CD4-positive, alpha-beta T cell treated with Interleukin-21 for 1 hour (primary cell): Measurements from ENCODE around the gene PLCB1.
"Not testable (repeated sequence)": the region's sequence is repeated elsewhere in the genome, so short reads cannot be mapped to it uniquely, and the experiment has no call there.

Source experiments
- DNase-seq: peaks from one replicate; pipeline ENCODE4 v3.0.0-alpha.2; 2020

Gene PLCB1

DNA sequence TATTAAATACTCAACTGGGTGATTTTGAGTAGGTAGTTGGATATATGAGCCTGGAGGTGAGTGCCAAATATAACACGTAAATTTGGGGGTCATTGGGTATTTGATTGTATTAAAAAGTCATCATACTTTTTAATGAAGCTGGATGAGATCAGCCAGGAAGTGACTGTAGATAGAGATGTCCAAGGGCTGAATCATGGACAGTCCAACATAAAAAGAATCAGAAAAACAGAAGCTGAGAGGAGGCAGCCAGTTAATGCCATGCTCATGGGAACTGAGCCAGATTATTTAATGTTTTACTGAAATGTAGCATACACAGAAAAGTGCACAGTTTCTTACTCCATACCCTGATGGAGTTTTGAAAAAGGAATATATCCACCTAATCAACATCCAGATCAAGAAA is 501.3 kb downstream of the PLCB1 start:
- no peak for DNase-seq

DNA sequence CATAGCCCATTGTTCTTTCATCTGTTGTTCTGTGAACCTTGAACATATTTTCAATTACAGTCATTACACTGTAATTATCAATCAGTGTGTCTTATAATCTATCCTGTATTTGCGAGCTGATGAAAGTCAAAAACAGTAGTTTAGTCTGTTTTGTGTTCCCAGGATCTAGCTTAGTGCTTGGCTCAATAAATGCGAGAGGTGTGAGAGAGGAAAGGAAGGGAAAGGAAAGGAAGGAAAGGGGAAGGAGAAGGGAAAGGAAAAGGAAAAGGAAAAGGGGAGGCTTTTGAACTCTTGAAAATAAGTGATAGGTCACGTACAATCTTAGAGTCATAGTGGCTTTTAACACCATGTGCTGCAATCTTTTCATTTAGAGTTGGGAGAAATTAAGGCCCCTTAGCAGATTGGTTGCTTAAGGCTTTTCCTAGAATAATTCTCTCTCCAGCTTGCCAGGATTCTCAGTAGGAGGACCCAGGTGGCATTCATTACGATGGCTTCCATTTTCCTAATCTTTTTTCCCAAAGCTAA is 503.0 kb downstream of the PLCB1 start:
- DNase-seq: no peak

DNA sequence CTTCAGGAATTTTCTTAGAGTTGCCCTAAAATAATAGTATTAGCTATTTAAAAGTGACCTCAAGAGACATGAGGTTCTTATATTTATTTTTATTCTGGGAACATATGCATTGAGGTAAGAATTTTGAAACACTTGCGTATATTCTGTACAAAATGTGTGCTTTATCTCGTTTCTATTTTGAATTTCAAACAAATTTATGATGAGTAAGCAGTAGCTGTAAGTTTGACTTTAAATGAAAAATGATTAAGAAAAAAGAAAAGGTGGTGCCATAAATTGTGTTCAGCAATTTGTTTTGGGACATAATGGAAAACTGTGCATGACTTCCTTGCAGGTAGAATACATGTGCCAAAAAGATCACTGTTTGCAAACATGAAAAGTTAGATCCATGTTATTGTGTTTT is 503.8 kb downstream of the PLCB1 start:
- DNase-seq: no peak

DNA sequence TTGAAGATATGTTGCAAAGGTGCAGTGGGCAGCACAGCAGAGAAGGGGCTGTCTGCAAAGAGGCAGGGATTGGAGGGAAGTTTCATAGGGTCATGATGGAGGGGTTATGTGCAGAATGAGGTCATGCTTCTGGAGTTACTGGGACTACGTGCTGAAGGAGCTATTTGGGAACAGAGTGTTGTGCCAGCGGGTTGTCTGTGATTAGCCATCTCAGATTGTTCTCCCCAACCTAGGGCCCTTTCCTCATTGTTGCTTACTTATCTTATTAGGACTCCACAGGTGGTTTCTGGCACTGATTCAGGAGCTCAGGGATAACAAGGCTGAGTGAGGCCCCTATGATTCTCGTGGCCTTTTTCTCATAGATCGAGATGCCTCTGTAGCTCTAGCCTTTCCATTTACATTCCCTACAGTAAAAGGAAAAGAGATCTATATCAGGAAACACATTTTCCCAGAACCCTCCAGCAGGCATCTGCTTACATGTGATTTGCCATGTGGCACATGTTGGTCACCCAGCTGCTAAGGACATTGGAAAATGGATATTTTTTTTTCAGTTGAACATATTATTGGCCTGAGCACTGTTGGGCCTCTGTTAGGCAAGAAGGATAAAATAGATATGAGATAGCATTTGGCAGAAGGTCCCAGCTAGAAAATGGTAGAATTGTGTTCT is 507.2 kb downstream of the PLCB1 start:
- DNase-seq: no peak

DNA sequence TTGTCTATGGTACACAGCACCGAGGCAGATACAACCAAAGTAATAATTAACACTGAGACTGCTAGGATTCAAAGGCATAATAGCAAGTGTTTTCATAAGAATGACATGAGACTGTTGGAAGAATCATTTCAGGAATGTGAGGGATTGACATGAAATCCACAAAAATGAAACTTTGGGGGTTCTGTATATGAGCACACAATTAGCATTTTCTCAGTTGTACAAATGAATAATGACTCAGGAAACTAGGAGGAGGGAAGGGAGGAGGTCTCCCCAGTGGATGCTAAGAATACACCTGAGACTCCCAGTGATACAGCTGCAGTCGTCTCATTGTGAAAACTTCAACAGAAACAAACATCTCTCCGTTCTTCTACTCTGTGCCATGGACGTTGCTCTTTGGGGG is 508.4 kb downstream of the PLCB1 start:
- no peak for DNase-seq

DNA sequence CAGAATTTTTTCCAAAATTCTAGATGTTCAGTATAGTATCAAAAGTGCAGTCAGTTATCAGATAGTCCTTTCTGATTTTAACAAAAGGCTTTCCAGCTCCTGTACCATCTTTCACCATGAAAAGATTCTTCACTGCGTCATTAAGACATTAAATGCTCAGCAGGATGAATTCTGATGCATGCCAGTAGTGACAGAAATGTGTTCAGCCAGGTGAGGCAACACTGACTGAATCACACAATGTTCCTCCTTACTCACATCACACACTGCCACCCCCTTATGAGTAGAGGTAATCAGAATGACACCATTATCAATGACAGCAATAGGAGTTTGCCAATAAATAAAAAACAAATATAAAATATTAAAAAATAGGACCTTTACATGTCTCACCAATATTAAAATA is 510.2 kb downstream of the PLCB1 start:
- no peak for DNase-seq

DNA sequence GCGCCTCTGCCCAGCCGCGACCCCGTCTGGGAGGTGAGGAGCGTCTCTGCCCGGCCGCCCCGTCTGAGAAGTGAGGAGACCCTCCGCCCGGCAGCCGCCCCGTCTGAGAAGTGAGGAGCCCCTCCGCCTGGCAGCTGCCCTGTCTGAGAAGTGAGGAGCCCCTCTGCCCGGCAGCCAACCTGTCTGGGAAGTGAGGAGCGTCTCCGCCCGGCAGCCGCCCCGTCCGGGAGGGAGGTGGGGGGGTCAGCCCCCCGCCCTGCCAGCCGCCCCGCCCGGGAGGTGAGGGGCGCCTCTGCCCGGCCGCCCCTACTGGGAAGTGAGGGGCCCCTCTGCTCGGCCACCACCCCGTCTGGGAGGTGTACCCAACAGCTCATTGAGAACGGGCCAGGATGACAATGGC is 512.4 kb downstream of the PLCB1 start:
- DNase-seq: not testable (repeated sequence)

DNA sequence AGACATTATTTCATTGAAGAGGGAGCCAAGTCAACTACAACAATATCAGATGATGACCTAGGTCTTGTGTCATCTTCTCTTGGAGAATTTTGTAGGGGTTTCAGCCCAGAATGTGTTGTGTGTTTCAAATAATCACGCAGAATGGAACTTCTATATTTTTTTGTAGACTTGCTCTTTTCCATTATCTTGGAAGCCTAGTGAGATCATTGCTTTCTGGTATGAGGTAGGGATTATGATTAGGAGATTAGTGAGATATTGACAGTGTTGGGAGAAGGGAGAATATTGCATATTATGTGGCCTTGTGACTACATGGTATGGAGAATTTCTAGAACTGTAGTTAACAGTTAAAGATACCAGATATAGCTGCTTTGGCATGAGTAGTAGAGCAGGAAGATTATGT is 513.3 kb downstream of the PLCB1 start:
- no peak for DNase-seq

DNA sequence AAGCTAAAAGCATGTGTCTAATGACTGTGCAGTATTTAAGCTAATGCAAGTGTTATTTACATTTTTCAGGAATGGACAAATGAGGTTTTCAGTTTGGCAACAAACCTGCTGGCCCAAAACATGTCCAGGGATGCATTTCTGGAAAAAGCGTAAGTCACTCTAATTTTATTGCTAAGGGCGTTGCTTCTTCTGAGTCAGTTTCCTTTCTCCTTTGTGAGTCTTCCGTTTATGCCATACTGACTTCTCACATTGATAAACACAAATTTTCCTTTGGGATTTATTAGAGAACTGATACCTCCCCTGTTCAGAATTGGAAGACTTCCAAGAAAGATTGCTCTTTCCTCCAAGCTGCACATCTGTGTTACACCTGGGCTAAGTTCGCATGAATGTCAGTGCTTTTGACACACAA is 514.0 kb downstream of the PLCB1 start:
- no peak for DNase-seq

DNA sequence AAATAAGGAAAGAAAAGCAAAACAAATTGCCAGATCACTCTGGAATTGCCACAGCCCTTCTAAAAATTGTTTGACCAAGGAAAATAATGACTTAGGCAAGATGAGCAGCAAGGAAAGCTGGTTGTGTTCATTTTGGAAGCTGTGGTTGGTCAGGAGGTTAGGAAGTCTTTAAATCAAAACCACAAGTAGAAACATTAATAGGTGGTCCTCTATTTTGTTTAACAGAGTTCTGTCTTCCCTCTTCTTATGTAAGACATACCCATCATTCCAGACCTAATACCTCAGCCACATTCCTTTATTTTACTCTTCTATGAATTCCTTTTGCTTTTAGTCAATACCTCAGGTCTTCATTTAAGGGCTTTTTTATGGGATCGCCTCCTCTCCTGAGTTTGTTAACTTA is 514.6 kb downstream of the PLCB1 start:
- no peak for DNase-seq

DNA sequence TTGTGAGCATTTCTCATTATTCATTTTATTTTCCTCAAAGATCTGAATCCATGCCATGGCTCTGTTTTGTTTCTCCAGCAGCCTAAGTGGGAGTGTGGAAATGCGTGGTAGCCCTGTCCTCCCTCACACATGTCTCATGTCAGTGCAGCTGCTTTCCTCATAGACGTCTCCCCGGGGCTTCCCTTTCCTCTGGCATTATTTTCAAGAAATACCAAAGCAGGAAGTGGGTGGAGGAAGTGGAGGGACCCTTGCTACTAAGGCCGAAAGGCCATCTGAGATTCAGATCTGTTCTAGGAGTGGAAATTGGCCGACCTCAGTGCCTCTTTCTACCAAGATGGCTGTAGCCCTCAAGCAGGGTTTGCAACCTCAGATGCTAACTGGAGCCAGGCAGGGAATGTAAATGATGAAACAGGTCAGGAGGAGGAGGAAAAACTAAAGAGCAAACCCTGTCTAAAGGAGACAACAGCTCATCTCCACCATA is 515.9 kb downstream of the PLCB1 start:
- no peak for DNase-seq

DNA sequence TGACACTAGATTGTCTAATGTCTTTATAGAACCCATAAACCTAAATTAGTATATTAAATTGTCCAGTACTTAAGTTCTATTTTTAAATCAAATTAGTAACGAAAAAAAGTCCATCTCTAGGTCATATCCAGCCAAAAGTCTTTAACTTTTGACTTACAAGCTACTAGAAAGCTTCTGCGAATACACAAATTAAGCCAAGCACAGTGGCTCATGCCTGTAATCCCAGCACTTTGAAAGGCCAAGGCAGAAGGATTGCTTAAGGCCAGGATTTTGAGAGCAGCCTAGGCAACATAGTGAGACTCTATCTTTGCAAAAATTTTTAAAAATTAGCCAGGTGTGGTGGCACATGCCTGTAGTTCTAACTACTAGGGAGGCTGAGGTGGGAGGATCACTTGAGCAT is 516.4 kb downstream of the PLCB1 start:
- no peak for DNase-seq

DNA sequence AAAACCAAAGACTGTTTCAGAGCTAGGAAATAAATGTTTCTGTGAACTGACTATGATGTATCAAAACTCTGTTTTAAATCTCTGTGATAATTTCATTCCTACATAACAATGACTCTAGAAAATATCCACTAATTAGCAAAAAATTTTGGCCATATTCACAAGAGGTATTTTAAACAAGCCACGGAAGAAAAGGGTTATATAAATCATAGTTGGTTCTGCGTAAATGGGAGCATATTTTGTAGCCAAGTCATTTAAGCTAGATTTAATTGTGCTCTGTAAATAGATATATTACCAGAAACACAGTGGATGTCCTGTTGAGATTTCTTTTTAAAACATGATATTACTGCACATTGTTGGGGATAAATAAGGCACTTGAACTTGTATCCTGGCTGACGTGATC is 520.3 kb downstream of the PLCB1 start:
- no peak for DNase-seq

DNA sequence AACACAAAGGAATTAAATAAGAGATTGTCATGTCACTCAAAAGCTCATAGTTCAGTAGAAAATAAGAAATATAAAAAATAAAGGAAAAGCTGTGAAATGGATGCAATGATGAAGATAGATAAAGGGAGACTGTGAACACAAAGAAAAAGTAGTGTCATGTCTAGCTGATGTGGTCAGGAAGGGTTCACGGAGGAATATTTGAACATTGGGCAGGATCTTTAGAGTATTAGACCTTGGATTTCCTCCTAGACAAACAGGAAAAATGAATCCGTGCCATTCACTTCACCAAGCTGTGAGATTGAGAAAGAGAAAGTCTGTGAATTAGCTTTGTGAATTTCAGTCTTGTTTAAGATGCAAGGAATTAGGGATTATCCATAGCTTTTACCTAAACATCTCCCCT is 522.4 kb downstream of the PLCB1 start:
- no peak for DNase-seq

DNA sequence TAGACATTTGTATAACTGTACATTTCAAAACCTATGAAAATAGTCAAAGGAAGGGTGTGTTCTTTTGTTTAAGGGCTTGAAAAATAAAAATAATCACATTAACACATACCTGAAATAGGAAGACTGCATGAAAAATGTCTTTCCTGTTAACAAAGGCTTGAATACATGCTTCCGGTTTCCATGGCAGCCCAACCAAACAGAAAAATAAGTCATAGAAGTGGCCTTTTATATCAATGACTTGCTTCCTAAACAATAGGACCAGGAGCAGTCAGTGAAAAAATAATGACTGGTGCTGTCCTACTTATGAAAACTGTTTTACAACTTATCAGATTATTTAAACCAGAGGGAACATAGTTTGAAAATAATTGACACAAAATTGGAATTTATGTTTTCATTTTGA is 524.3 kb downstream of the PLCB1 start:
- no peak for DNase-seq

DNA sequence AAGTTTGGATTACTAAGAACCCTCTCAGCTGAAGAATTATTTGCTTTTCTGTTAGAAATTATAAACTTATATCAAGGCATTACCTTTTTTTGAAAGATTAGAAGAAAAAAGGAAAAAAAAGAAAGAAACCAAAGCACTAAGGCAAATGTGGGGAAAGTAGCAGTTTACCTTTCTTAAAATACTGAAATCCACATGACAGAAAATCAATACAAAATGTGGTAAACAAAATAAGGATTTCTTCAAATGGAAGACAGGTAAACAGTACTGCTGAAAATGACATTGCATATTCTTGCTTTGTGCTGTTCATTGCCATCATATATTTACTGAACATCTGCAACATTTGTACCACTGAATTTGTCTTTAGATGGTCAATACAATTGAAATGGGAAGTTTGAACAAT is 525.6 kb downstream of the PLCB1 start:
- no peak for DNase-seq

DNA sequence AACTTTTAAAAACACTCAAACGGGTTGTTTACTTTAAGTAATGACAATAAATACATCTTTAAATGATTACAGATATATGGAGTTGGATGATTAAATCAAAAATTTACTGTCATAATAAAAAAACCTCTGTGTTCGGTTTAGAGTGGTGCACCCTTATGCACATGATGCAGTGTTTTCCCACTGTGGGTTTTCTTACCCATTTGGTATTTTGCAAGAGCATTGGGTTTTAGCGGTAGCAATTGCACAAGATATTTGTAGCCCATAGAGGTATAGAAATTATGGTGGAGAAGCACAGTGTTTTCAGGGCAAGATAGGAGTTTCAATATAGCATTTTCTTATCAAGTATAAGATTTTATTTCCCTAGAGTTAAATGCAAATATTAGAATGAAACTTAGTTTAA is 526.0 kb downstream of the PLCB1 start:
- DNase-seq: no peak

DNA sequence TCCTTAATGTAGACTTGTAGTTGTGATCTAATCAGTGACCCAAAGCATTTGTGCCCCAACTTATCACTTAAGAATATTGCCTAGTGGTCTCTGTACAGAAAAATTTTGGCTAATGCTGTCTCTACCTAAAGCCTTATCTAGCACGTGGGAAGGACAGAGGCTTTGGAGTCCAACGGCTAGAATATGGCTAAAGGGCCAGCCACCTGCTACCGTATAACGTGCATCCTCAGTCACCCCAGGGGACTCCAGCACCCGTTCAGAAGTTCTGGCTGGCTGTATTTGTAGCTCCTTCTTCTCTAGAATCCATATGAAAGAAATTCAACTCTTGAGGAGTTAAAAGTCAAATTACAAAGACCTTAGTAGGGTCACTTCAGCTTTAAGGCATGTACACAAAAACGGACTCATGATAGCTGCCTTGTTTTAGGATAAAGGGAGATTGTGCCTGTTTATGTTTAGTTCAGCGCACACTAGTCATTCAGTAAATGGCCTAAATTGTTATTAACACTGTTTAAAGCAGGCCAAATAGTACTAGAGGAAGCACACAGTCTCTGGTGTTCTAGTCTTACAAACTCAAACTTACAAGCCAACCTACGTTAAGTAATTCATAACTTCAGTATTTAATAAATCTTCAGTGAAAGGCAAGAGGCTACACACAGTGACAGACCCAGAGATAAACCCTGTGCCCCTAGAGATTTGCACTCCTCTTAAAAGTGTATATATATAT is 529.3 kb downstream of the PLCB1 start:
- no peak for DNase-seq

DNA sequence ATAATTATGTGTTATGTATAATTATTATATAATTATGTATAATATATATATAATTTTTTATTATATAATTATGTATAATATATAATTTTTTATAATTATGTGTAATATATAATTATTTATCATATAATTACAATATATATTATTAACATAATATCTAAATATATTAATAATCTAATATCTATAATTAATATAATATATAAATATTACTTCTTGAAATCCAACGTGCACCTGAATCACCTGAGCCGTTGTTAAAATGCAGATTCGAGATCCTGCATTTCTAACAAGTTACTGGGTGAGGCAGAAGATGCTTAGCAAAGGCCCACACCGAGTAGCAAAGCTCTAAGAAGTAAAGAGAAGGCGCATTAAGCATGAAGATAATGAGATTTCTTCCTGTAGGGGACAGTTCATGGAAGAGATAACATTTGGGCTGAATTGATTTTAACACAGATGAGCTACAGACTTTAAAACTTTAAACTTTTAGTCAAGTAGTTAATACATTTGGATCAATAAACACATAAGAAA is 530.4 kb downstream of the PLCB1 start:
- no peak for DNase-seq

DNA sequence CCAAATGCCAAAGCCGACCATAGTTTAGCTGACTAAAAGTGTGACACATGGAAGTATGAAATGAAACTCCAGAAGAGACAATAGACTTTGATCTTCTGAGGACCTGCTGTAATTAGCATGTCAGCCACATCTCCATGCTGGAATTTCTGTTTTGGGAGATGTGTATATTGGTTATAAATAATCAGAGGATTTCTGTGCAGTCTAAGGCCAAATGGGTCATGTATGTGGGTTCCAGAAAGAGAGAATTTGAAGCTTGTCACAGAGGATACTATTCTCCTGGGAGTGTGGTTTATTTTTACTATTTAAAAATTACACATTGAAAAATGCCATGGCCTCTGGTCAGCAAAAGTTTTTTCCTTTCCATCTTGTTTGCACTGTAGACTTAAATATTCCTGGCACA is 531.4 kb downstream of the PLCB1 start:
- DNase-seq: no peak

DNA sequence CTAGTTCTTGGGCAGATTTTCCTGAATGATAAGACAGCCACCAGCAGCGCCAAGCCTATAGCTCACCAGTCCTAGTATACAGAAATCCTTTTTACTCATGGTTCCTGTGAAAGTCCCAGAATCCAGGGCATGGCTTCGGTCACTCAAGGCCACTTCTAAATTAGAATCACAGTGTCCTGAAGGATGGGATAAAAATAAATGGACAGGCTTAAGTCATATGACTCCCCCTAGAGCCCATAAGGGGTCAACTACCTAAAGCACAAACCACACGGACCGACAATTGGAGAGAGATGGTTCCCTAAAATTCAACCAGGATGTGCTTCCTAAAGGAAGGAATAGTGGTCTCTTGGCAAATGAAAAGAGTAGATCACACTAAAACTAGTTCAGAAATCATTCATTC is 532.7 kb downstream of the PLCB1 start:
- DNase-seq: no peak

DNA sequence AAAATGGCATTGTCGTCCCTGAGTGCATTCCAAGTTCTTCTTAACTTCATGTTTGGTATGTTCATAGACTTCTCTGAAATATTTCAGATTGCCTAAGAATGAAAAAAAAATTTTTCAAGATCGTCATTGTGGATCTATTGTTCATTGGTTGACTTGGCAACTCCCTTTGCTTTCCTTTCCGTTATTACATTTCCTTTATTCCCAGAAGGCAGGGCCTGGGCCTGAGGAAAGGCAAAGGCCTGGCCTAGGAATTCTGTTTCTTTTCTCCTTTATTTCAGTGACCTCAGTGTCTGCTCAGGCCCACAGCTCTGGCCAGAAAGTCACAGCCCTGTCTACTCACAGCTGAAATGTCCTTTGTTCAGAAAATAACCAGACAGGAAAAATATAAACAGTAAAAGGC is 535.2 kb downstream of the PLCB1 start:
- DNase-seq: no peak

DNA sequence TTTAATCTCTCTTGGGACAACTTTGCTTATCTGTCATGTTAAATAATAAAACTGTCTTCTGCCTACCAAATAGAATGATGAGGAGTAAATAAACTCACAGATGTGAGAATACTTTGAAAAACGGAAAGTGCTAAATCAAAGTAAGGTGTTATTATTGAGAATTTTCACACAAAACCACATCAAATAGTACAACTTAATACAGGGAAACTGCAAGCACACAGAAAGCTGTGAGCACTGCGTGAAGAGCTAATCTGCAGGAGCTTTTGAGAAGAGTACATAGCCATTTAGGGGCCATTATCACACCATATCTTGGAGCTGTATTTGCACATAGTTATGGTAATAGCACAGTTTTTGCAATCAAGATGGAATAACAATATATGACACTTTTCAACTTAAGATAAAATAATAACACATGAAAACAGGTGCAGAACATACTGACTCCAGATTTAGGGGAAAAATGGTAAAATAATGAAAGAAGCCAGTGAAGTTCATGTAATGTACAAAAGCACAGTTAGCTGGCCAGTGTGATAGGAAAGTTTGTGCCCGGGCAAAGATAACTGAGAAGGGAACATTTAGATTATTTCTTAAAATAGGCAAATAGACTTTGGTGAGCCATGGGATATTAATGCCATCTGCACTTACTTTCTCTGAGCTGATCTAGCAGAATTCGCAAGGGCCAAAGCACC is 538.3 kb downstream of the PLCB1 start:
- no peak for DNase-seq

DNA sequence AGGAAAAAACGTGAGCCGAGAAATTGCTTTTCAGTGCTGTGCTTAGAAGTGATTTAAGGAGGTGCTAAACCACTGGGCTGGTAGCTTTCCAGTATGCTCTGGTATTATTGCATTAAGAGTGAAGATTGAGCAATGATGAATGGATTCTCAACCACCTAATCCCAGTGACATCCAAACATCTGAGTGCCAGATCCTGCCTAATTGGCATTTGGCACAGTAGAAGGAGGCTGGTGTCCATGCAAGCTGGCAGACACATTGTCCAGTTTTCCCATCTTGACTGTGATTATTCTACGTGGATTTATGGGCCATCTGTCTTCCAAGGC is 538.8 kb downstream of the PLCB1 start:
- DNase-seq: no peak
